ENCODE results near the gene SHH.
"Not testable (repeated sequence)": the region's sequence is repeated elsewhere in the genome, so short reads cannot be mapped to it uniquely, and the experiment has no call there.

Gene SHH

GRCh38 chr7:155846936-155847335, 34.7 kb upstream of the SHH start:
- Mint-ChIP-seq H3K4me3 (no peak overlapping the region), H3K36me3 (ENCODE audit: low read depth) (no peaks in the 10 kb centered on the region), H3K27me3 (no peaks in the 10 kb centered on the region), H3K27ac (no peak overlapping the region), H3K4me1 (ENCODE audit: low read depth) (no peaks in the 10 kb centered on the region), H3K9me3 (no peaks in the 10 kb centered on the region)

GRCh38 chr7:155846156-155846555, 33.9 kb upstream of the SHH start:
- Mint-ChIP-seq H3K4me1 (ENCODE audit: low read depth) (no peaks in the 10 kb centered on the region), H3K4me3 (no peak overlapping the region), H3K9me3 (no peaks in the 10 kb centered on the region), H3K27ac (no peak overlapping the region), H3K36me3 (ENCODE audit: low read depth) (no peaks in the 10 kb centered on the region), H3K27me3 (no peaks in the 10 kb centered on the region)

DNA sequence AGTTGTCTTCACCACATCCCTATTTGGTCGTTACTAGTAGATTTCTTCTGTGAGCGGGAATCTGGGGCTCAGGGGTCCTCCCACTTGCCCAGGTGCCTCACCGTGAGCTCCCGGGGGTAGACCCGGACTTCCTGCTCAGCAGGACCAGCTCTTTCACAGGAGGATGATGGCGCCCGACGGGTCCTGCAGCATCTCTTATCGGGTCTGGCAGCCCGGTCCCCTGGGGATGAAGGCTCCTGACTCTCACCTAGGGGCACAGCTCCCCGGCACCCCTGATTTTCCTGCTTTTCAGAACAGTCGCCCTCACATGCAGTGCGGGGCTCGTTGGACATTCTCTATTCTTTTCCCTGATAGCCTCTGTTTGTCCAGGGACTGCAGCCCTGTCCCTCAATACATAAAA, 33.0 kb upstream of the SHH start:
- Mint-ChIP-seq H3K36me3 (ENCODE audit: low read depth) (no peaks in the 10 kb centered on the region), H3K27me3 (no peaks in the 10 kb centered on the region), H3K27ac (no peak overlapping the region), H3K9me3 (no peaks in the 10 kb centered on the region), H3K4me1 (ENCODE audit: low read depth) (no peaks in the 10 kb centered on the region), H3K4me3 (no peak overlapping the region)

- Mint-ChIP-seq H3K27me3 (no peaks in the 10 kb centered on the region), H3K4me1 (ENCODE audit: low read depth) (no peaks in the 10 kb centered on the region), H3K36me3 (ENCODE audit: low read depth) (no peaks in the 10 kb centered on the region)
Observed at GRCh38 chr7:155844526-155844925, 32.3 kb upstream of the SHH start.

GRCh38 chr7:155844019-155844453, 31.8 kb upstream of the SHH start:
- H3K27me3 Mint-ChIP-seq = no peaks in the 10 kb centered on the region
- no peak overlapping the region for H3K27ac Mint-ChIP-seq
- H3K4me1 Mint-ChIP-seq (ENCODE audit: low read depth) = no peaks in the 10 kb centered on the region
- H3K9me3 Mint-ChIP-seq = no peaks in the 10 kb centered on the region
- no peaks in the 10 kb centered on the region for H3K36me3 Mint-ChIP-seq (ENCODE audit: low read depth)
- H3K4me3 Mint-ChIP-seq = no peak overlapping the region

More at GRCh38 chr7:155844526-155844925, 32.3 kb upstream of the SHH start:
- H3K4me3 Mint-ChIP-seq = no peak overlapping the region
- H3K27ac Mint-ChIP-seq = no peak overlapping the region
- no peaks in the 10 kb centered on the region for H3K9me3 Mint-ChIP-seq

DNA sequence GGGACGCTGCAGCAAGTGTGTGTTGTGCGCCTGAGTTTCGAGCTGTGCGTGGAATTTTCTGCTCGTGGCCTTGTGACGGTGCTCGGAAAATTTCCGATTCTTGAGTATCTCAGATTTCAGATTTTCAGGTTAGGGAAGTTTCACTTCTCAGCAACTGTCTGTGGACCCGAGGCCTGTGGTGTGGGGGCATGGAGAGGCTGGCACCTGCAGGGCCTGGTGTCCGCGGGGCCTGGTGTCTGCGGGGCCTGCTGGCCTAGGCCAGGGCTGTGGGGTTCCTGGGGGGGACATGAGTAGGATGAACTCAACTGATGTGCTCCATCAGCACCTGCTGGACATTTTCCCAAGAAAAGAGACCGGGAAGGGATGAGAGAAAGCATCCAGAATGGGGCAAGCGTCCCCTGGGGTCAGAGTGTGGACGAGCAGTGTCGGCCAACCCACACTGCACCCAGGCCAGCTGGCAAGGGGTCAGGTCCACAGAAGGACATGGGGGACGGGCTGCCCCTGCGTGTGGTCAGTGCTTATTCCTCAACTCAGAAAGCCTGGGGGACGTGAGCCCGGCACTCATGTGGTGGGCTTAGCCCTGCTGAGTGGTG, 31.3 kb upstream of the SHH start:
- Mint-ChIP-seq H3K36me3 (ENCODE audit: low read depth) (no peaks in the 10 kb centered on the region), H3K4me3 (no peak overlapping the region), H3K27me3 (no peaks in the 10 kb centered on the region), H3K27ac (no peak overlapping the region), H3K4me1 (ENCODE audit: low read depth) (no peaks in the 10 kb centered on the region), H3K9me3 (no peaks in the 10 kb centered on the region)

DNA sequence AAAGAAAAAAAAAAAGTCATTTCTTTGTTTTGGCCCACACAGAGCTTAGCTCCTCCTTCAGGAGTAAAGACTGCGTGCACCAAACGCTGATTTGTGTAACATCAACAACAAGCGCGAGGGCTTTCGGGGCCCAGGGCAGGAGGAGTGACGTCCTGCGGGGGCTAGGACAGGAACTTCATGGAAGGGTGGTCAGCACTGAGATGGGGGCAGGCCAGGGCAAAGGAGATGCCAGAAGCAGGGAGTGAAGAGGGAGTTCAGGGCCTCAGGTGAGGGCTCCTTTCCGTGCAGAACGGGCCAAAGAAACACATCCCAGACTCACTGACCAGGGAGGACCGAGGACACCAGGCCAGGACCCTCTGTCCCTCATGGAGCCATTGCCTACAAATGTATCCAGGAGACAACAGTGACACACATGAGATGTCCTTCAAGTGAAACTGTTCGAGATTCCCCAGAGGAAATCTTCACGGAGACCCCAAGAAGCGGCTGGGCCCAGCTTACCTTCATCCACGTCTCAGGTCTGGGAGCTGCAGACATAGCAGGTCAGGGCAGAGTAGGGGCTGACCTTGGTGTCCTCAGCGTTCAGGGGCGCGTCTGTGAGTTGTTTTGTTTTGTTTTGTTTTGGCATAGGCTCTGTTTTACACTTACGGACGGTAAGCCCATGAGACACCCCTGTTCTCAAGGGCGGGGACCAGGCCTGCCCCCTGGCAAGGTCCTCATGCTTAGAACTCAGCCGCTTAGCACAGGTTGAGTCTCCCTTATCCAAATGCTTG, 30.4 kb upstream of the SHH start:
- Mint-ChIP-seq H3K27me3 (no peaks in the 10 kb centered on the region), H3K36me3 (ENCODE audit: low read depth) (no peaks in the 10 kb centered on the region), H3K9me3 (no peaks in the 10 kb centered on the region), H3K4me3 (no peak overlapping the region), H3K4me1 (ENCODE audit: low read depth) (no peaks in the 10 kb centered on the region), H3K27ac (no peak overlapping the region)

- Mint-ChIP-seq H3K27me3 (no peaks in the 10 kb centered on the region), H3K4me1 (ENCODE audit: low read depth) (no peaks in the 10 kb centered on the region), H3K9me3 (no peaks in the 10 kb centered on the region), H3K4me3 (no peak overlapping the region), H3K27ac (no peak overlapping the region), H3K36me3 (ENCODE audit: low read depth) (no peaks in the 10 kb centered on the region)
Observed at GRCh38 chr7:155840909-155841308, 28.6 kb upstream of the SHH start.

GRCh38 chr7:155840262-155840885, 28.1 kb upstream of the SHH start:
- Mint-ChIP-seq H3K27me3 (no peaks in the 10 kb centered on the region), H3K4me3 (no peak overlapping the region), H3K4me1 (ENCODE audit: low read depth) (no peaks in the 10 kb centered on the region), H3K9me3 (no peaks in the 10 kb centered on the region), H3K36me3 (ENCODE audit: low read depth) (no peaks in the 10 kb centered on the region), H3K27ac (no peak overlapping the region)

GRCh38 chr7:155839461-155839860, 27.2 kb upstream of the SHH start:
- Mint-ChIP-seq H3K4me1 (ENCODE audit: low read depth) (no peaks in the 10 kb centered on the region), H3K9me3 (no peaks in the 10 kb centered on the region), H3K27me3 (no peaks in the 10 kb centered on the region), H3K36me3 (ENCODE audit: low read depth) (no peaks in the 10 kb centered on the region), H3K4me3 (no peak overlapping the region), H3K27ac (no peak overlapping the region)

DNA sequence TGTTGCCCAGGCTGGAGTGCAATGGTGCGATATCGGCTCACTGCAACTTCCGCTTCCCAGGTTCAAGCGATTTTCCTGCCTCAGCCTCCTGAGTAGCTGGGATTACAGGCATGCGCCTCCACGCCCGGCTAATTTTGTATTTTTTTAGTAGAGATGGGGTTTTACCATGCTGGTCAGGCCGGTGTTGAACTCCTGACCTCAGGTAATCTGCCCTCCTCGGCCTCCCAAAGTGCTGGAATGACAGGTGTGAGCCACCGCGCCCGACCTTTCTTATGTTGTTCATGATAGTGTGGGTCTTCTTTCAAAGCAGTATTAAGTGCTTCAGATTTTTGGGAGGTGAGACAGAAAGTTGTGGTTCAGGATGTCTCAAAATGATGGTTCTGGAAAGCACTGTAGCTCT, 26.0 kb upstream of the SHH start:
- H3K9me3 Mint-ChIP-seq; H3K4me3 Mint-ChIP-seq; H3K27ac Mint-ChIP-seq; H3K4me1 Mint-ChIP-seq (ENCODE audit: low read depth); H3K36me3 Mint-ChIP-seq (ENCODE audit: low read depth); H3K27me3 Mint-ChIP-seq: not testable (repeated sequence)

DNA sequence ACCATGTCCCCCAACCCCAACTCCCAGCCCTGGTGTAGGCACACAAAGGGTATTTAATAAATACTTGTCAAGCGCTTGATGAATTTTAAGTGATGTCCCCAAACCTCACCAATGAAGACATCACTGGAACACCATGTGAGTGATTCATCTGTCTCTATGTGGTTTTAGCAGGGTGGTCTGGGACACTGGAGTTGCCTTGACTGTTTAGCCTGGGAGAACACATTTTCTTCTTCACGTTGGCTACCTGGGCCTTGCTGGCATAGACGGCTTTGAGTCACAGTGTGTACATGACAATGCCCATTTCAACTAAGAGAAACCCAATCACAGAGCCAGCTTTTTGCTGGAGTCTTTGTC, 24.8 kb upstream of the SHH start:
- Mint-ChIP-seq H3K4me1 (ENCODE audit: low read depth) (no peaks in the 10 kb centered on the region), H3K36me3 (ENCODE audit: low read depth) (no peaks in the 10 kb centered on the region), H3K27me3 (peaks cover under 1% of the 10 kb centered on the region), H3K4me3 (no peak overlapping the region), H3K27ac (no peak overlapping the region), H3K9me3 (no peaks in the 10 kb centered on the region)

DNA sequence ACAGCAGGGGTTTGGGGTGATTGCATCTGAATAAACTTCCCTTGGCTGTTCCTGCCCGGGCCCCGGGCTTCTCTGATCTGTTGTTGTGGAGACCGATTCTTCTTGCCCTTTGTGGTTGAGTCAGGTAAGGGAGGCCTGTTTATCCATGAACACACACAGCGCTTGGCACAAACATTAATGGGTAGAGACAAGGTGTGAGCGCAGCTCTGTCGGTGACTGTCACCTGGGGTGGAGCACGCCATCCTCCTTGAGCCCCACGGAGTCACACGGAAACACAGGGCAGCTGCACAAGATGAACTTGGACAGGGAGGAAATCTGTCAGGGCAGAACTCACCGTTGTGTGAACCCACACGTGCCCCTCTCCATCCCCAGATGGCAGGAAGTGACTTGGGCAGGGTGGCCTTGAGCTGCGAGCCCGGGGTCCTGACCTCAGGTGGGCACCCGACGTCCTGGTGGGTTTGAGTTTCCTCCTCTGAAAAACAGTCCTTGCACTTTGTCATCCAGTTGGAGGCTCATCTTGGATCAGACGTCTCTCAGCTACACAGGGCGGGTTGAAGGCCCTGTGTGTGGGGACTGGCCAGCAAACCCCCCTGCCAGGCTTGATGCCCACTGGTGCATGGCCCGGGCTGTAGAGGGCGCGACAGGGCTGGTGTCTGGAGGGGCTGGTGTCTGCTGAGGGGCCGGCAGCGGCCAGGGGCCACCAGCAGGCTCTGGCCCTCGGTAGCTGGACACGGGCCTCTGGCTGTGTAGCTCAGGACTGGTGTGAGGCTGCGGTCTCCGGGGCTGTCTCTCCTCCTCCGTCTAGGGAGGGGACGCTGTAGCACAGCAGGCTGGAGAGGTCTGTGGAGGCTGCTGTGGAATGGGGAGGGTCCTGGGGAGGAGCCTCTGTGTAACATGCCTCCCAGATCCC, 24.2 kb upstream of the SHH start:
- H3K36me3 Mint-ChIP-seq (ENCODE audit: low read depth) = no peaks in the 10 kb centered on the region
- peaks cover 3% of the 10 kb centered on the region for H3K27me3 Mint-ChIP-seq
- no peaks in the 10 kb centered on the region for H3K9me3 Mint-ChIP-seq
- H3K27ac Mint-ChIP-seq = no peak overlapping the region
- H3K4me3 Mint-ChIP-seq = no peak overlapping the region
- H3K4me1 Mint-ChIP-seq (ENCODE audit: low read depth) = no peaks in the 10 kb centered on the region

GRCh38 chr7:155835446-155836215, 23.4 kb upstream of the SHH start:
- Mint-ChIP-seq H3K4me1 (ENCODE audit: low read depth) (no peaks in the 10 kb centered on the region), H3K27ac (no peak overlapping the region), H3K27me3 (peaks cover 3% of the 10 kb centered on the region), H3K36me3 (ENCODE audit: low read depth) (no peaks in the 10 kb centered on the region), H3K4me3 (no peak overlapping the region), H3K9me3 (no peaks in the 10 kb centered on the region)

Data from stimulated activated naive CD8-positive, alpha-beta T cell treated with anti-CD3 and anti-CD28 coated beads, Interleukin-15, Interleukin-2, amounts not matched to agents 100 ng/mL and 50 ng/mL, for 24 hours (primary cell).